ENCODE data around the gene DPT. TPM values are rescaled to one million over a fixed set of nuclear protein-coding genes. Genes with fewer than 3 reads are reported as not detected.

Gene DPT
- total RNA-seq, 1 experiment from 2014 or later: not detected

GRCh38 chr1:168725831-168726230 is 3.2 kb downstream of the DPT start:
- no peak overlapping the region for H2AFZ ChIP-seq (ENCODE audit: low read depth, low read length, poor library complexity, severe bottlenecking)
- H3K9ac ChIP-seq (ENCODE audit: low read length): no peak overlapping the region
- TF ChIP-seq RAD21 (IDR thresholded peaks at IDR 0.05; ENCODE audit: low read depth): no peak
- TF ChIP-seq TCF7L2 (IDR thresholded peaks at IDR 0.05; ENCODE audit: borderline replicate concordance, extremely low read depth, insufficient read depth, insufficient read length): no peak
- no peak for TF ChIP-seq YY1 (IDR thresholded peaks at IDR 0.05; ENCODE audit: extremely low read depth, insufficient replicate concordance, low read depth, low read length)
- no peak for TF ChIP-seq ATF3 (IDR thresholded peaks at IDR 0.05)
- no peak for TF ChIP-seq FOSL1 (IDR thresholded peaks at IDR 0.05; ENCODE audit: low read depth)
- no peak for TF ChIP-seq MAX (IDR thresholded peaks at IDR 0.05)
- TF ChIP-seq POLR2AphosphoS5 (IDR thresholded peaks at IDR 0.05; ENCODE audit: low read depth, low read length): no peak
- TF ChIP-seq CTCF (IDR thresholded peaks at IDR 0.05 in 2 of 3, conservative IDR thresholded peaks at IDR 0.05 in 1 of 3; ENCODE audit: borderline replicate concordance in 1 of 3, insufficient read depth in 1 of 3, low read depth in 2 of 3, low read length in 2 of 3): no peak
- no peak for TF ChIP-seq REST (IDR thresholded peaks at IDR 0.05; ENCODE audit: low read depth)
- no peak for TF ChIP-seq JUND (IDR thresholded peaks at IDR 0.05)
- TF ChIP-seq ZNF274 (IDR thresholded peaks at IDR 0.05; ENCODE audit: low read depth, low read length): no peak
- no peak for TF ChIP-seq EGR1 (IDR thresholded peaks at IDR 0.05; ENCODE audit: low read depth)
- TF ChIP-seq SP1 (IDR thresholded peaks at IDR 0.05; ENCODE audit: low read depth): no peak
- TF ChIP-seq EZH2 (IDR thresholded peaks at IDR 0.05): no peak
- no peak for TF ChIP-seq ZFX (IDR thresholded peaks at IDR 0.05)
- H3K27ac ChIP-seq (ENCODE audit: low read depth, low read length): no peak overlapping the region
- no peaks in the 10 kb centered on the region for H3K9me3 ChIP-seq (ENCODE audit: control insufficient read depth in 1 of 2, insufficient read depth in 1 of 2, low read depth in 1 of 2, low read length in 2 of 2)
- ChIA-PET CTCF (no interaction called here), RAD21 (ENCODE audit: low non-redundant PET in 1 of 2, low total read pairs in 2 of 2, uncharacterized antibody in 2 of 2, unreplicated experiment in 2 of 2) (no interaction called here), POLR2A (no interaction called here)
- H3K79me2 ChIP-seq (ENCODE audit: insufficient read depth, low read length): no peaks in the 10 kb centered on the region
- H3K27me3 ChIP-seq (ENCODE audit: insufficient read depth, low read length): no peaks in the 10 kb centered on the region
- no peaks in the 10 kb centered on the region for H3K4me1 ChIP-seq (ENCODE audit: control insufficient read depth in 1 of 2, insufficient read depth in 2 of 2, low read length in 2 of 2)
- no peak for DNase-seq (ENCODE audit: low read depth, low spot score)
- no TSS peak for BruUV-seq (replicated peaks)
- intact Hi-C loops (cut with micrococcal nuclease): no loop called here
- H3K36me3 ChIP-seq (ENCODE audit: control insufficient read depth in 1 of 2, insufficient read depth in 2 of 2, low read length in 2 of 2): no peaks in the 10 kb centered on the region
- H3K9me2 ChIP-seq (ENCODE audit: insufficient read depth): no peaks in the 10 kb centered on the region
- no peak for ATAC-seq
- no peak overlapping the region for H3K4me3 ChIP-seq (replicated peaks in 1 of 2; ENCODE audit: low read depth in 1 of 2, low read length in 2 of 2)
- H3K4me2 ChIP-seq (ENCODE audit: low read length): no peak overlapping the region
- H4K20me1 ChIP-seq (ENCODE audit: insufficient read depth): no peaks in the 10 kb centered on the region

Data from HCT116 (cell line).